Peyer's patch (tissue), 4 donors: ENCODE measurements around the gene AK8.

ENCODE experiments used
- POLR2A ChIP-seq, 2 donors: fragments of 450-650 bp; IDR thresholded peaks; one replicate each; pipeline ENCODE4 v1.5.1; 2017; ENCODE audit warnings: antibody characterized with exemption in 2 of 2, mild to moderate bottlenecking in 2 of 2, moderate library complexity in 2 of 2
- TF ChIP-seq, protein P1 (sequence below), 6 experiments: fragments of 450-650 bp in 4 of 6; fragments of 200-600 bp in 2 of 6; sonication (generic) in 1 of 6; IDR thresholded peaks; one replicate each; pipeline ENCODE4 v1.5.1; 2017 to 2019; ENCODE audit warnings: antibody characterized with exemption in 6 of 6, mild to moderate bottlenecking in 3 of 6, moderate library complexity in 1 of 6

GRCh38 chr9:132761602-132762001 is 116.5 kb downstream of the AK8 start:
- TF ChIP-seq, protein P1, sequence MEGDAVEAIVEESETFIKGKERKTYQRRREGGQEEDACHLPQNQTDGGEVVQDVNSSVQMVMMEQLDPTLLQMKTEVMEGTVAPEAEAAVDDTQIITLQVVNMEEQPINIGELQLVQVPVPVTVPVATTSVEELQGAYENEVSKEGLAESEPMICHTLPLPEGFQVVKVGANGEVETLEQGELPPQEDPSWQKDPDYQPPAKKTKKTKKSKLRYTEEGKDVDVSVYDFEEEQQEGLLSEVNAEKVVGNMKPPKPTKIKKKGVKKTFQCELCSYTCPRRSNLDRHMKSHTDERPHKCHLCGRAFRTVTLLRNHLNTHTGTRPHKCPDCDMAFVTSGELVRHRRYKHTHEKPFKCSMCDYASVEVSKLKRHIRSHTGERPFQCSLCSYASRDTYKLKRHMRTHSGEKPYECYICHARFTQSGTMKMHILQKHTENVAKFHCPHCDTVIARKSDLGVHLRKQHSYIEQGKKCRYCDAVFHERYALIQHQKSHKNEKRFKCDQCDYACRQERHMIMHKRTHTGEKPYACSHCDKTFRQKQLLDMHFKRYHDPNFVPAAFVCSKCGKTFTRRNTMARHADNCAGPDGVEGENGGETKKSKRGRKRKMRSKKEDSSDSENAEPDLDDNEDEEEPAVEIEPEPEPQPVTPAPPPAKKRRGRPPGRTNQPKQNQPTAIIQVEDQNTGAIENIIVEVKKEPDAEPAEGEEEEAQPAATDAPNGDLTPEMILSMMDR (IDR thresholded peaks at IDR 0.05) = no peak
- TF ChIP-seq POLR2A (IDR thresholded peaks at IDR 0.05) = no peak
